GM18909 (cell line): ENCODE measurements around the gene SLCO2B1.

Source experiments
- ATAC-seq: cut with Tn5 transposase; IDR thresholded peaks from one replicate; pipeline ENCODE4 v1.9.1; 2021; ENCODE audit warnings: mild to moderate bottlenecking; ENCODE audit not compliant: unreplicated experiment, poor library complexity

SLCO2B1 gene

DNA sequence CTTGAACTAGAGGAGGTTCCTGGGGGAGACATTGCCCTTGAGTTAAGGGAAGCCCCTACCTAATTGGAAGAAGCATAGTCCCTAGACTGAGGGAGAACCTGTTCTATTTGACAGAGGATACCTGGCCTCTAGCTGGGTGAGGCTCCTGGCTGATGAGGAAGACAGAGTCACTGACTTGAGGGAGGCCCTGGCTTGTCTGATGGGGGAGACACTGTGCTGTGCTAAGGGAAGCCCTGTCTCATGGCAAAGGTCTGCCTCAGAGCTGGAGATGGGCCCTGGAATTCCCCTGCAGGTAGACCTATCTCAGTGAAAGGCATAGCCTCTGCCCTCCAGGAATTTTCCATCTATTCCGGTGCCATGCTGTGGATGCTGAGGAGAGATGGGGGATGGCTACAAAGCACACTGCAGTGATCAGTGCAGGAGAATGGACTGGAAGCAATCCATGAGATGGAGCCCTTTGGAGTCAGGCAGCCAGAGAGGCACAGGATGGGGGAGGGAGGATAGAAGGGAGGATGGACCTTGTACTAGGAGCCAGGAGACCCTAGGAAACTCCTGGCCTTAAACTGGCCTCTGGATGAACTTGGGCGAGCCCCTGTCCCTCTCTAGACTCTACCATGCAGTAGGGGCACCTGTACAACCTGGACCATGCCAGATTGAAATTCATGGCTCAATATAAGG, 39.9 kb downstream of the SLCO2B1 start:
- no peak for ATAC-seq

- ATAC-seq: no peak
Observed at GRCh38 chr11:75191330-75191717, 40.4 kb downstream of the SLCO2B1 start.

- ATAC-seq: no peak
Observed at GRCh38 chr11:75193271-75193670, 42.4 kb downstream of the SLCO2B1 start.

GRCh38 chr11:75193711-75194110, 42.8 kb downstream of the SLCO2B1 start:
- no peak for ATAC-seq

DNA sequence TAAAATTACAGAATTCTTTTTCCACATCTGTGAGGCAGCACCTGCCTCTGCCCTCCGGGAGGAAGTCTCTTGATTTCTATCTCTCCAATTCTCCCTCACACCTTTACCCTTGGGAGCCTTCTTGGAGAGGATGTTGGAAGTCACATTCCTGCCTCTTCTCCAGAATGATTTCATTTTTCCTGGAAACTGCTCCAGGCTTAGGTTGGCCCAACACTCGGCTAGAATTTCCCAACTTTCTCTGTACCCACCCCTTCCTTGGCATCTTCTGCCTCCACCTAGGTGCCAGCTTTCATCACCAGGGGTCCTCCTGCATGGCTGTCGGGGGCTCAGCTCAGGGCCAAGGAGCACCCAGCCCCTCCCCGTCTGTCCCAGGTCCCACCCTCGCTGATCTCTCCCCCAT, 43.2 kb downstream of the SLCO2B1 start:
- no peak for ATAC-seq

DNA sequence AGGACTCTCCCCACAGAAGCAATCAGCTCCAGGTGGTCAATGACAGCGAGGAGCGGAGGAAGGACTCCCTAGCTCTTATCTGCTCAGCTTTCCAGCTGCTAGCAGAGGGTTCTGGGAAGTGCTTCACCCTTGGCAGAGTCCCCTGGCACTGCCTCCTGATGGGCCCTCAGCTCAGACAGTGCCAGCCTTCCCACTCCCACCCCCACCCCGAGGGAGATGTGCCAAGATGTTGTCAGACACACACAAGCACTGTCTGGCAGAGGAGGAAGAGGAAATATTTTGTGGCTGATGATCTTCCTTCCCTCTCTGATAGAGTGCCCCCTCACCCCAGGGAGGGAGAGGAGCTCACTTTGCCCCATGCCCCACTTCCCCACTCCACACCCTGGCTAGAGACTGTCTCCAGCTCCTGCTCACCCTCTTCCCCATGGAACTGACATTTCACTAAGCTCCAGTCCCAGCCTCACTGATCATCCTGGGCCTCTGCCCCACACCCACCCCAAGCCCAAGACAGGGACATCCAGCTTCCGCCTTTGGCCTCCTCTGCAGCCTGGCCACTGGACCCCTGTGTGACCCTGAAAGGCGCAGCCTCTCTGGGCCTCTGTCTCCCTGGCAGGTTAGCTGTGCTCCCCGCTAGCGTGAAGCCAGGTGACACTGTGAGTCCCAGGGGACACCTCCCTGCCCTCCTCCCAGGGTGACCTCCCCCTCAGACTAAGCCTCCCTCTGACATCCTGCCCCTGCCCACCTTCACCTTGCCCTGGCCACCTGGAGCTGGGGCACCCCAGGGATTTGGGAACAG, 44.5 kb downstream of the SLCO2B1 start:
- no peak for ATAC-seq

GRCh38 chr11:75196426-75196825, 45.5 kb downstream of the SLCO2B1 start:
- no peak for ATAC-seq

DNA sequence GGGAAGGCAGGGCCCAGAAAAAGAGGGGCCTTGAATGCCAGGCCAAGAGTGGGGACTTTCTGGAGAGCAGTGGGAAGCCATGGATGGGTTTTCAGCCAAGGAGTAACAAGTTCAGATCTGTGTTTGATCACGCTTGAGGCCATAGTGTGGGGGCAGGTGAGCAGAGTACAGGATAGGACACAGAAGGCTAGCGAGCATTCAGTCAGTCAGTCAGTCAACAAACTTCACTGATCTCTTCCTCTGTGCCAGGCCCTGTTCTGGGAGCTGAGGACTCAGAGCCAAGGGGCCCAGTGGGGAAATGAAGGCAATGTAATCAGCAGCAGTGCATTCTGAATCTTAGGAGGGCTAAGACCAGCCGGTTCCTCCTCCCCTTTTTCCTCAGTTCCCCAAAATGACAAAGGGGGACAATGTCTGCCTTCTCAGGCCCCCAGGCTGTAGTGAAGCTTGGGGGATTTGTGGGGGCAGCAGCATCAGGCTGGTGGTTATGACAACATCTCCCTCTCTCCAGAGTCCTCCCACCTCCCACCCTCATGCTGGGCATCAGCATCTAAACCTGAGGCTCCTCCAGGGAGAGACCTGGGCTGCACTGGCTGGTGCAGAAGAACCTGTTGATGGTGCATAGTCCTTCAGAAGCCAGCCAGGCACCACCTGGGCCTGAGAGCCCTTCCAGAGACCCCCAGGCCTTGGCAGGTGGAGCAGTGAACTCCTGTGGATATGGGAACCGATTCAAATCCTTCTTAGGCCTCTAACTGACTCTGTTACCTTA, 46.8 kb downstream of the SLCO2B1 start:
- ATAC-seq: no peak

GRCh38 chr11:75198278-75198973, 47.5 kb downstream of the SLCO2B1 start:
- no peak for ATAC-seq

DNA sequence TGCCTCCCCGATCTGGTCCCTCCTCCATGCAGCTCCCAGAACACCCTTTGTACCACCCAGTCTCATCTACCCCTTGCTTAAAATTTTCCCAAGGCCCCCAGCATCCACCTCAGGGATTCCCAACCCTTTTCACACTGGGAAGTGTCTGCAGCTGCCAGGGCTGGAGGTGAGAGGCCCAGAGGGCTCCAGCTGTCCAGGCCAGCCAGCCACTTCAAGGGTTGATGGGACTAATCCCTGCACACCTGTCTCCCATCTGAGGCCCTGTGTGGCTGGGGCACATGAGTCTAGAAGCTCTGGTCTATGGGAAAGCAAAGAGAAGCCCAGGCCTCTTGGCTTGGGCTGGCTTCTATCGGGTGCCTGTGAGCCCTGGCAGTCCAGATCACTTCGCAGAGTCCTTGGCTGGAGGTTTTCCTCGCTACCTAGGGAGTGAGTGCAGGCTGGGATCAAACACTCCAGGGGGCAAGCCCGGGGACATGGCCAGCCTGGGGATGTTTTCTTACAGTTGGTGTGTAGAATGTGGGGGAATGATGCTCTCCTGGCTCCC, 48.6 kb downstream of the SLCO2B1 start:
- ATAC-seq: no peak

DNA sequence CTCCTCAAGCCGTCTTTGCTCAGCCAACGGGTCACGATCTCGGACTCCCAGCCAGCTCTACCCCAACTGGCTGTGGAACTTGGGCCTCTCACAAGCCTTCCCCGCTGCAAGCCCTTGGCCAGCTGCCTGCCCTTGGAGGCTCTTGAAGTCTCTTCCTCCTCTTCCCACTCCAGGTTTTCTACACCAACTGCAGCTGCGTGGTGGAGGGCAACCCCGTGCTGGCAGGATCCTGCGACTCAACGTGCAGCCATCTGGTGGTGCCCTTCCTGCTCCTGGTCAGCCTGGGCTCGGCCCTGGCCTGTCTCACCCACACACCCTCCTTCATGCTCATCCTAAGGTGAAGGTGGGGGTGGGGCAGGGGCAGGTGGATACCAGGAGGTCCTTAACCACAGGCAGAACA, 49.1 kb downstream of the SLCO2B1 start:
- no peak for ATAC-seq

GRCh38 chr11:75200531-75200930, 49.6 kb downstream of the SLCO2B1 start:
- ATAC-seq: no peak

DNA sequence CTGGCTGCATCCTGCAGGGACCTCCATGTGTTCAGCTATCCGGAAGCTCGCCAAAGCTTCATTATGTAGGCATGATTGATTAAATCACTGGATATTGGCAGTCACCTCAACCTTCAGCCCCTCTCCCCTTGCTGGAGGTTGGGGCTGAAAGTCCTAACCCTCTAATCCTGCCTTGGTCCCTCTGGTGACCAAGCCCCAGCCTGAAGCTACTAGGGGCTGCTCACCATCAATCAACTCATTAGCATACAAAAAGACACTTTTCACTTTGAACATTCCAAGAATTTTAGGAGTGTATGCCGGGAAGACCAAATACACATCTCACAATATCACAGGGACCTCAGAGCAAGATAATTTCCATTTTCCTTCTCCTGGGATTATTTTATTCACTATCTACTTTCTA, 50.9 kb downstream of the SLCO2B1 start:
- ATAC-seq: no peak

DNA sequence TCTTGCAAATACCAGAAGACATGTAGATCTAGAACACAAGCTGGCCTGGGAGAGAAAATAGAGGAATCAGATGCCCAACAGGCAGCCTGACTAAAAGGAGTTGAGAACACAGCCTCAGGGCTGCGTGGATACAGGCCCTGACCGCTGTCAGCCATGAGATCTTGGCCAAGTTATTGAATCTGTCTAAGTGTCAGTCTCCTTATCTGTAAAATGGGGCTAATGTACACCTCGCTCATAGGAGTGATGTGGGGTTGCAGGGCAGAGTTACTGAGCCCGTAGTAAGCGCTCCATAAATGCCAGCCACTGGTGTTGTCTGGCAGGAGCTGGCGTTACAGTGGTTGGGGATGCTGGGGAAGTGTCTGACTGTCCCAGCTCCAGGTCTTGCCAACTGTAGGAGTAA, 51.3 kb downstream of the SLCO2B1 start:
- no peak for ATAC-seq

DNA sequence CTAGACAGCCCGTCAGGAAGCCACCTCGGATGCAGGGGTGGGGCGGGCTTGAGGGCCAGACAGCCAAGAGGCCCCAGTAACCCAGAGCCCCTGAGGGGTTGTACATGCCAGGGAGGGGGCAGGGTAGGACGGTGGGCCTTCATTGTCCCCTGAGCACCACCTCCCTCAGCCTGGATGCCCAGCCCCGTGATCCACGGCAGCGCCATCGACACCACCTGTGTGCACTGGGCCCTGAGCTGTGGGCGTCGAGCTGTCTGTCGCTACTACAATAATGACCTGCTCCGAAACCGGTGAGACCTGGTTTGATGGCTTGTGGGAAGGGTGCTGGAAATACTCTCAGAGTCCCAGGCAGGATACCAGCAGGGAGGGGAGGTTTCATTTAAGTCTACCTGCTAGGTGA, 52.2 kb downstream of the SLCO2B1 start:
- no peak for ATAC-seq

DNA sequence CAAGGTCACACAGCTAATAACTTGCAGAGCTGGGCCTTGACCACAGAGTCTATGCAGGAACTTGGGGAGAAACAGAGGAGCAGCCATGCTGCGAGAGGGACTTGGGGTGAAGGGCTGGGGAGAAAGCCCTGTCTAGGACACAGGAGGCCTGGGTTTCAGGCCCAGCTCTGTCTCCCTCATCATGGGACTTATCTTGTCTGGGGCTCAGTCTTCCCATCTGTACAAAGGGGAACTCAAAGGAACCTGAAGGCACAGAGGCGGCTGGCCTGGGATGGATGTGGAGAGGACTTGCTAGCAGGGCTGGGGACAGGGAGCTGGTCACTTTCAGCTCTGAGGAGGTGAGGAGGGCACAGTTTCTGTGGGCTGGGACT, 52.7 kb downstream of the SLCO2B1 start:
- no peak for ATAC-seq

- no peak for ATAC-seq
Observed at GRCh38 chr11:75204012-75204674, 53.2 kb downstream of the SLCO2B1 start.

DNA sequence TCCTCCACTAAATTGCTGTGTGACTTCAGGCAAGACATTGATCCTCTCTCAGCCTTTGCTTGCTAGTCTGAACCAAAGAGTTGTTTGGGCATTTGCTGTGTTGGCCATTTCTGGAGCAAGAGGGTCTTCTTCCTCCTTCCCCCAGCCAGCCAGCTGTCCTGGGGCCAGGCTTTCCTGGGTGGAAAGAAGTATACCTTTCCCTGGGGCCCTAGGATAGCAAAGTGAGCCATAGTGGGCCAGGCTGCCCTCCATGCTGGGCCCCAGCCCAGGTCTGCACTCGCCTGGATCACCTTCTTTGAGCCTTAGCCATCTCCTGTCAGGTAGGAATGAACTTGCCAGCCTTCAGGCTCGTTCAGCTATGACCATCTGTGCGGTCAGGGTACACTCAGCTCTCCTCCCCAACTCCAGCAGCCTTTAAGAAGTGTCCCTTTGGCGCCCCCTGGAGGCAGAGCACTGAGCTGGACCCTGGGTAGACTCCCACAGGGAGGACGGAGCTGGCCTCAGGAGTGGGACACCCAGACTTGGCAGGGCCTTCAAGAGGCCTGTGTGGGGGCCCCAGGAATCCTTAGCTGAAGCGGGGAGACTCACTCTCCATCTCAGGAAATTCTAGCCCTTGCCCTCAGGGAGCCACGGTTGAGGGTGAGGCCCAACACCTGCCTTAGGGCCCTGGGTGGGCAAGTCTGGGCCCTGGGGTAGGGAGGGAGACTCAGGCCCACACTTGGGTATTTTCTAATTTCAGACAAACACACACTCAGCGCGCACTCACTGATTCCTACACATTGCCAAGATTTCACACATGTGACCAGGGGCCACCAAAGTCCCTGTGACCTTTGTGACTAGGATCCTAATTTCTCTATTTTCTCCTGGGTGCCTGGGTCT, 54.0 kb downstream of the SLCO2B1 start:
- ATAC-seq: peak; percentile 80

- ATAC-seq: no peak
Observed at GRCh38 chr11:75205564-75206020, 54.7 kb downstream of the SLCO2B1 start.
